ENCODE measurements around the gene SLC22A1.

GRCh38 chr6:160076009-160076408 lies 45.6 kb upstream of the SLC22A1 start:
- TF ChIP-seq, protein P1, sequence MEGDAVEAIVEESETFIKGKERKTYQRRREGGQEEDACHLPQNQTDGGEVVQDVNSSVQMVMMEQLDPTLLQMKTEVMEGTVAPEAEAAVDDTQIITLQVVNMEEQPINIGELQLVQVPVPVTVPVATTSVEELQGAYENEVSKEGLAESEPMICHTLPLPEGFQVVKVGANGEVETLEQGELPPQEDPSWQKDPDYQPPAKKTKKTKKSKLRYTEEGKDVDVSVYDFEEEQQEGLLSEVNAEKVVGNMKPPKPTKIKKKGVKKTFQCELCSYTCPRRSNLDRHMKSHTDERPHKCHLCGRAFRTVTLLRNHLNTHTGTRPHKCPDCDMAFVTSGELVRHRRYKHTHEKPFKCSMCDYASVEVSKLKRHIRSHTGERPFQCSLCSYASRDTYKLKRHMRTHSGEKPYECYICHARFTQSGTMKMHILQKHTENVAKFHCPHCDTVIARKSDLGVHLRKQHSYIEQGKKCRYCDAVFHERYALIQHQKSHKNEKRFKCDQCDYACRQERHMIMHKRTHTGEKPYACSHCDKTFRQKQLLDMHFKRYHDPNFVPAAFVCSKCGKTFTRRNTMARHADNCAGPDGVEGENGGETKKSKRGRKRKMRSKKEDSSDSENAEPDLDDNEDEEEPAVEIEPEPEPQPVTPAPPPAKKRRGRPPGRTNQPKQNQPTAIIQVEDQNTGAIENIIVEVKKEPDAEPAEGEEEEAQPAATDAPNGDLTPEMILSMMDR (IDR thresholded peaks at IDR 0.05; ENCODE audit: low read depth, low read length) = no peak
- TF ChIP-seq EZH2phosphoT487 (IDR thresholded peaks at IDR 0.05; ENCODE audit: low read depth) = no peak
